ENCODE measurements around the gene EIF4H.

DNA sequence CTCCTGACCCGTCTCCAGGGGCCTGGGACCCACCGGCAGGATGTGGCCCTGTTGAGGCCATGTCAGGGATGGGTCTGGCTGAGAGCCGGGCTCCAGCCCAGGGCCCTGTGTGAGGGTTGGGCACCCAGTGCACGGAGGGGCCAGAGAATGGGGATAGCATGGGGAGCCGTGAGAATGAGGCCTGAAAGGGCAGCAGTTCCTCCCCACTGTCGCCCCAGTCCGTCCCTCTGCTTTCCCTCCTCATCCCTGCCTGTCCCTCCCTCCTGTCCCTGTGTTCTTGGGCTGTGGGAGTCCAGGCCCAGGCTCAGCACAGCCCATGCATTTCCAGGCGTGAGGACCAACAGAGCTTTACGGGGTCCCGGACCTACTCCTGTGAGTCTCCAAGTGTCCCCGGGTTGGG is 45.3 kb downstream of the EIF4H start:
- TF ChIP-seq, protein P1, sequence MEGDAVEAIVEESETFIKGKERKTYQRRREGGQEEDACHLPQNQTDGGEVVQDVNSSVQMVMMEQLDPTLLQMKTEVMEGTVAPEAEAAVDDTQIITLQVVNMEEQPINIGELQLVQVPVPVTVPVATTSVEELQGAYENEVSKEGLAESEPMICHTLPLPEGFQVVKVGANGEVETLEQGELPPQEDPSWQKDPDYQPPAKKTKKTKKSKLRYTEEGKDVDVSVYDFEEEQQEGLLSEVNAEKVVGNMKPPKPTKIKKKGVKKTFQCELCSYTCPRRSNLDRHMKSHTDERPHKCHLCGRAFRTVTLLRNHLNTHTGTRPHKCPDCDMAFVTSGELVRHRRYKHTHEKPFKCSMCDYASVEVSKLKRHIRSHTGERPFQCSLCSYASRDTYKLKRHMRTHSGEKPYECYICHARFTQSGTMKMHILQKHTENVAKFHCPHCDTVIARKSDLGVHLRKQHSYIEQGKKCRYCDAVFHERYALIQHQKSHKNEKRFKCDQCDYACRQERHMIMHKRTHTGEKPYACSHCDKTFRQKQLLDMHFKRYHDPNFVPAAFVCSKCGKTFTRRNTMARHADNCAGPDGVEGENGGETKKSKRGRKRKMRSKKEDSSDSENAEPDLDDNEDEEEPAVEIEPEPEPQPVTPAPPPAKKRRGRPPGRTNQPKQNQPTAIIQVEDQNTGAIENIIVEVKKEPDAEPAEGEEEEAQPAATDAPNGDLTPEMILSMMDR (IDR thresholded peaks at IDR 0.05) = no peak
- TF ChIP-seq POLR2A (IDR thresholded peaks at IDR 0.05) = no peak
